Measurements from ENCODE around the gene CLSTN1. TPM values are rescaled to one million over a fixed set of nuclear protein-coding genes. Genes with fewer than 3 reads are reported as not detected.

Gene CLSTN1
- total RNA-seq, 2 experiments from 2014 or later: 29.3 to 29.9 TPM

- peak; percentile 94 for DNase-seq
- CTCF ChIA-PET: interaction anchor here (0.9 to 13.0 kb wide), 26 partner anchors 8 to 278 kb away, joined by 3 to 273 read pairs (median 4); no protein-coding TSS in a partner anchor
- Mint-ChIP-seq H3K9me3 (no peaks in the 10 kb centered on the region), H3K27ac (no peak overlapping the region), H3K4me1 (ENCODE audit: low read depth) (no peaks in the 10 kb centered on the region), H3K27me3 (no peaks in the 10 kb centered on the region), H3K36me3 (ENCODE audit: low read depth) (no peaks in the 10 kb centered on the region), H3K4me3 (no peak overlapping the region)
- intact Hi-C loops (cut with micrococcal nuclease): loop anchor here (1.0 to 5.0 kb wide), 2 partner anchors 83 to 240 kb away; no protein-coding TSS in a partner anchor
- ATAC-seq: peak; percentile 99
- POLR2A ChIA-PET: interaction anchor here (1.0 to 1.1 kb wide), 3 partner anchors 47 to 82 kb away, joined by 3 to 5 read pairs (median 3); no protein-coding TSS in a partner anchor
- TF ChIP-seq CTCF (IDR thresholded peaks at IDR 0.05): peak; percentile 94
Observed at GRCh38 chr1:9867408-9868243, 43.9 kb upstream of the CLSTN1 start.

GRCh38 chr1:9866836-9867235, 43.1 kb upstream of the CLSTN1 start:
- ChIA-PET POLR2A (interaction anchor here (1.1 kb wide), 1 partner anchor 20 kb away, joined by 3 read pairs; no protein-coding TSS in a partner anchor), CTCF (interaction anchor here (0.9 to 13.0 kb wide), 9 partner anchors 8 to 251 kb away, joined by 3 to 273 read pairs (median 3); no protein-coding TSS in a partner anchor)
- intact Hi-C loops (cut with micrococcal nuclease): loop anchor here (1.0 to 5.0 kb wide), 2 partner anchors 83 to 240 kb away; no protein-coding TSS in a partner anchor
- DNase-seq (no peak), ATAC-seq (no peak)
- Mint-ChIP-seq H3K4me1 (ENCODE audit: low read depth) (no peaks in the 10 kb centered on the region), H3K27ac (no peak overlapping the region), H3K9me3 (no peaks in the 10 kb centered on the region), H3K4me3 (no peak overlapping the region), H3K27me3 (no peaks in the 10 kb centered on the region), H3K36me3 (ENCODE audit: low read depth) (no peaks in the 10 kb centered on the region)
- no peak for TF ChIP-seq CTCF (IDR thresholded peaks at IDR 0.05)

GRCh38 chr1:9865724-9866123, 42.0 kb upstream of the CLSTN1 start:
- no peak for TF ChIP-seq CTCF (IDR thresholded peaks at IDR 0.05)
- H3K36me3 Mint-ChIP-seq (ENCODE audit: low read depth): no peaks in the 10 kb centered on the region
- CTCF ChIA-PET: interaction anchor here (0.9 to 13.0 kb wide), 9 partner anchors 9 to 238 kb away, joined by 3 to 273 read pairs (median 4); no protein-coding TSS in a partner anchor
- no peak overlapping the region for H3K4me3 Mint-ChIP-seq
- H3K4me1 Mint-ChIP-seq (ENCODE audit: low read depth): no peaks in the 10 kb centered on the region
- intact Hi-C loops (cut with micrococcal nuclease): loop anchor here (5.0 kb wide), 1 partner anchor 238 kb away; no protein-coding TSS in a partner anchor
- H3K27ac Mint-ChIP-seq: no peak overlapping the region
- no peaks in the 10 kb centered on the region for H3K27me3 Mint-ChIP-seq
- no peaks in the 10 kb centered on the region for H3K9me3 Mint-ChIP-seq
- DNase-seq (no peak), ATAC-seq (no peak)
- POLR2A ChIA-PET: interaction anchor here (0.6 to 1.3 kb wide), 3 partner anchors 18 to 137 kb away, joined by 3 read pairs; partner anchors contain the start of genes LZIC and NMNAT1

- no peak for ATAC-seq
Observed at GRCh38 chr1:9863371-9863770, 39.6 kb upstream of the CLSTN1 start.

More at GRCh38 chr1:9863371-9863770, 39.6 kb upstream of the CLSTN1 start:
- Mint-ChIP-seq H3K27me3 (no peaks in the 10 kb centered on the region), H3K9me3 (no peaks in the 10 kb centered on the region), H3K4me1 (ENCODE audit: low read depth) (peaks cover 7% of the 10 kb centered on the region), H3K27ac (no peak overlapping the region), H3K36me3 (ENCODE audit: low read depth) (no peaks in the 10 kb centered on the region), H3K4me3 (no peak overlapping the region)
- no peak for TF ChIP-seq CTCF (IDR thresholded peaks at IDR 0.05)
- no peak for DNase-seq
- ChIA-PET POLR2A (interaction anchor here (1.0 kb wide), 1 partner anchor 37 kb away, joined by 3 read pairs; no protein-coding TSS in a partner anchor), CTCF (interaction anchor here (1.1 to 13.0 kb wide), 5 partner anchors 11 to 236 kb away, joined by 3 to 273 read pairs (median 6); no protein-coding TSS in a partner anchor)
- intact Hi-C loops (cut with micrococcal nuclease): no loop called here

Data from activated CD8-positive, alpha-beta T cell treated with anti-CD3 and anti-CD28 coated beads for 36 hours (primary cell).